GM04503 (cell line): ENCODE measurements around the gene GJE1.

Experiments used
- DNase-seq: peaks from one replicate; pipeline ENCODE4 v3.0.0-alpha.2; 2012; ENCODE audit warnings: low read depth

Gene GJE1

GRCh38 chr6:142165227-142165626 is 32.5 kb downstream of the GJE1 start:
- no peak for DNase-seq

- no peak for DNase-seq
These were observed 34.3 kb downstream of the GJE1 start for GRCh38 chr6:142167071-142167470.

- no peak for DNase-seq
These were observed 34.8 kb downstream of the GJE1 start for GRCh38 chr6:142167486-142167885.

DNA sequence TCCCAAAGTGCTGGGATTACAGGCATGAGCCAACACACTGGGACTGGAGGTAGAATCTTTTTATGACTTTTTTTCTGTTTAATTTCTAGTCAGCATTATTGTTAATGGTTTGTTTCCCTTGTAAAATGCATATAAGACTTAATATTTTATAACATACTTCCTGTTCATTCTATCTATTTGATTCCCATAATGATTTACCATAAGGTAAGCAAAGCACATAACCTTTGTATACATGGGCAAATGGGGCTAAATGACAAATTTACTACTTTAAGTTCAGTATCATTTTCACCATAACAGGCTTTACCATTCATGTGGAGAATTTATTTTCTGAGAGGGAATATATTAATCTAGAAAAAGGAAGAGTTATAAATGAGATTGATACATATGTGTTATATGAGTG is 38.6 kb downstream of the GJE1 start:
- no peak for DNase-seq

DNA sequence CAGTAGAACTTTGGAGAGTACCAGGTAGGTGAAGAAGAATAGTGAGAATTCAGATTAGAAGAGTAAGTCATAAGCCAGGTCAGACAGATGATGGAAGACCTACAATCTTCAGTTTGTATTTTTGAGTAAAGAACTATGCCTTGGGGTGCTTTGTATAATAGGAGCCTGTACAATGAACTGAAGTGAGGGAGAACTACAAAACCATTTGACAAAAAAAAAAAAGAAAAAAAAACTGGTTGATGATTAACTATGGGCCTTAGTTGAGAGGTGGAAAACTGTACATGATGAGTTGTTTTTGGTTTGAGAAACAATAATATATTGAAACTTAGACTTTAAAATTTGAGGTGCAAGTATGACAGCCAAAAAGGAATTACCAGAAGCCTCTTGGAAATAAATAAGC is 40.0 kb downstream of the GJE1 start:
- no peak for DNase-seq

GRCh38 chr6:142173980-142174379 is 41.3 kb downstream of the GJE1 start:
- DNase-seq: no peak

DNA sequence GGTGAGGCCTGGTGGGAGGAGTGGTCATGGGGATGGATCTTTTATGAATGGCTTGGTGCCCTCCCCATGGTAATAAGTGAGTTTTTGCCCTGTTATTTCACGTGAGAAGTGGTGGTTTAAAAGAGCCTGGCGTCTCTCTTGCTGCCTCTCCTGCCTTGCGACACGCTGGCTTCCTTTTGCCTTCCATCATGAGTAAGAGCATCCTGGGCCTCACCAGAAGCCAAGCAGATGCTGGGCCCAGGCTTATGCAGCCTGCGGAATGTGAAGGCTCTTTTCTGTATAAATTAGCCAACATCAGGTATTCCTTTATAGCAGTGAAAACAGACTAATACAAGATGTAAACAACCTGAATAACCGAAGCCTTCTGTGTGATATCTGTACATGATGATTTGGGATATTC is 42.0 kb downstream of the GJE1 start:
- no peak for DNase-seq

DNA sequence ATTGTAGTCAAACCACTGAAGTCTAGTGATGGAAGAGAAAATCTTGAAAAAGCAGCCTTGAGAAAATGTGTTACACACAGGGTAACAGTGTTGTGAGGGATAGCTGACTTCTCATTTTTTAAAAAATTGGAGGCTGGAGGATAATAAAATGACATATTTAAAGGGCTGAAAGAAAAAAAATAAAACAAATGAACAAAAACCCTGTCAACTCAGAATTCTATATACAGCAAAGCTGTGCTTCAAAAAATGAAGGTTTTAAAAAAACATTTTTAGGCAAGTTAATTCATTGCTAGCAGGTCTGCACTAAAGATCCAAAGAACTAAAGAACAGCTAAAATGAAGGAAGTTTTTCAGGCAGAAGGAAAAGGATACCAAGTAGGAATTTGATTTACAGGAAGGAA is 45.4 kb downstream of the GJE1 start:
- DNase-seq: no peak

GRCh38 chr6:142182004-142182403 is 49.3 kb downstream of the GJE1 start:
- DNase-seq: no peak

GRCh38 chr6:142183351-142183750 is 50.6 kb downstream of the GJE1 start:
- no peak for DNase-seq

- DNase-seq: no peak
These were observed 51.6 kb downstream of the GJE1 start for GRCh38 chr6:142184307-142184706.
